ENCODE data around the gene DHX8. TPM values are rescaled to one million over a fixed set of nuclear protein-coding genes. Genes with fewer than 3 reads are reported as not detected.

The DHX8 gene
- total and polyA plus RNA-seq, 2 of the 4 experiments (the other 2 are of a cell fraction): 21.8 to 50.0 TPM

DNA sequence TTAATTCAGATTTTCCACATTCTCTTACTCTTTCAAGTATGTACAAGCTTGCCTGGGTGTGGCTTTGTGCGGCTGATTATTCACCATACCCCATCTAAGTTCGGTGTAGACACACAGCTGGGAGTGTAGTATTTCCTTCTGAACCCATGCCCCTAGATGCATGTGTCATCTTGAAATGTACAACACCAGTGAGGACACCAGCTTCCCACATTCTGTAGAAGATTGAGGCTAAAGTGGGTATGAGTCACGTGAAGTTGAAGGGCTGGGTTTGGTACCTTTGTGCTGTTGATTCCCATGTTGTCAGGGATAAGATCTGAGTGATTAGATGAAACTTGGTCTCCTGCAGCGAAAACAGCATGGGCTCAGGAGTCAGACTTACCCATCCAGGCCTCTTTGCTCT, 14.6 kb upstream of the DHX8 start:
- WGBS, 2 experiments (ENCODE audit: extremely low coverage in 2 of 2, insufficient read length in 1 of 2): no CpG with 5 or more reads among the region's 4 CpGs
- peak; percentile 92 for DNase-seq
- Histone ChIP-seq H2AK5ac (ENCODE audit: low read depth, low read length) (0 out of 2 replicates have a peak overlapping the region, but pooled peaks have one; percentile 16), H3K4me3 (ENCODE audit: insufficient read depth, low read depth, low read length) (no peak overlapping the region), H2AFZ (replicated peaks; ENCODE audit: low read length, poor library complexity) (peak overlapping the region; percentile 48), H4K91ac (ENCODE audit: insufficient read depth, low read depth, low read length) (no peak overlapping the region), H2AK9ac (replicated peaks; ENCODE audit: low read depth, low read length, poor library complexity) (no peak overlapping the region), H3K4me1 (ENCODE audit: control insufficient read depth, insufficient read depth, low read length) (peaks cover 11% of the 10 kb centered on the region), H3K18ac (ENCODE audit: low read depth, low read length) (peak overlapping the region; percentile 4; the same call in 1 of the 2 replicates), H4K8ac (ENCODE audit: low read depth in 2 of 2, low read length in 2 of 2) (peak overlapping the region in 1 of 2 experiments; percentile 32; a peak in 2 of 4 replicates), H3K9me3 (ENCODE audit: control insufficient read depth, insufficient read depth, low read length) (no peaks in the 10 kb centered on the region), H3K36me3 (ENCODE audit: control insufficient read depth, insufficient read depth, low read length) (no peaks in the 10 kb centered on the region), H3K9ac (ENCODE audit: low read depth, low read length) (no peak overlapping the region), H4K5ac (ENCODE audit: low read depth, low read length) (peak overlapping the region; percentile 4; the same call in 1 of the 2 replicates), H2BK15ac (ENCODE audit: low read depth, low read length) (peak overlapping the region; percentile 10; the same call in 1 of the 3 replicates), H3K27ac (ENCODE audit: insufficient read depth, low read length) (no peak overlapping the region), H3K4ac (ENCODE audit: low read depth, low read length) (peak overlapping the region; percentile 38), H3K27me3 (ENCODE audit: control insufficient read depth, insufficient read depth, low read length) (no peaks in the 10 kb centered on the region), H3K79me1 (ENCODE audit: low read depth in 1 of 2, low read length in 2 of 2) (no peaks in the 10 kb centered on the region), H2BK5ac (ENCODE audit: low read depth, low read length, poor library complexity, severe bottlenecking) (peak overlapping the region; percentile 57), H2BK20ac (ENCODE audit: low read depth, low read length) (peak overlapping the region; percentile 27; the same call in 1 of the 2 replicates), H3K23ac (ENCODE audit: low read depth, low read length) (no peak overlapping the region), H3K9me1 (ENCODE audit: insufficient read depth, low read length) (peaks cover 11% of the 10 kb centered on the region), H2BK120ac (ENCODE audit: low read depth, low read length) (peak overlapping the region; percentile 15; the same call in 1 of the 2 replicates), H3K4me2 (ENCODE audit: low read depth, low read length) (no peak overlapping the region; the same call in 1 of the 2 replicates), H3K14ac (replicated peaks; ENCODE audit: low read depth, low read length) (peak overlapping the region; percentile 43), H3K56ac (ENCODE audit: extremely low read depth, insufficient read depth, low read length) (no peak overlapping the region), H4K20me1 (ENCODE audit: insufficient read depth, low read length) (no peaks in the 10 kb centered on the region)
- TF ChIP-seq CEBPB (IDR thresholded peaks at IDR 0.05; ENCODE audit: low read depth, low read length) (no peak), BHLHE40 (IDR thresholded peaks at IDR 0.05; ENCODE audit: low read depth, low read length) (peak; percentile 61; the same call in 1 of the 2 replicates), ELK1 (IDR thresholded peaks at IDR 0.05; ENCODE audit: borderline replicate concordance, low read depth, low read length) (no peak), USF2 (IDR thresholded peaks at IDR 0.05; ENCODE audit: low read depth, low read length) (peak; percentile 56; the same call in 1 of the 2 replicates), FOS (IDR thresholded peaks at IDR 0.05; ENCODE audit: low read depth, low read length) (0 out of 2 replicates have a peak, but pooled peaks have one; percentile 48), CHD1 (IDR thresholded peaks at IDR 0.05; ENCODE audit: low read depth, low read length) (no peak), MAFK (IDR thresholded peaks at IDR 0.05; ENCODE audit: low read depth, low read length) (no peak)
- CTCF ChIA-PET: interaction anchor here (2.7 kb wide), 1 partner anchor 14 kb away, joined by 24 read pairs; the partner anchor contains the start of gene DHX8
- intact Hi-C loops (cut with micrococcal nuclease) (loop anchor here (2.0 to 5.0 kb wide), 2 partner anchors 52 to 68 kb away; no protein-coding TSS in a partner anchor), dilution Hi-C loops (cut with HindIII; ENCODE audit: low sequenced_read_pairs, unreplicated experiment) (no loop called here), in situ Hi-C loops (cut with MboI; ENCODE audit: low sequenced_read_pairs) (no loop called here)
- peak; percentile 78 for ATAC-seq (ENCODE audit: low read depth)
- BruUV-seq (replicated peaks): no TSS peak
- POLR2A ChIA-PET (ENCODE audit: unreplicated experiment): interaction anchor here (1.3 to 1.5 kb wide), 2 partner anchors 69 to 108 kb away, joined by 4 to 6 read pairs; no protein-coding TSS in a partner anchor
